ENCODE measurements around the gene ICAM5.
A peak's percentile ranks its signal among the peaks of the same experiment; 100 is the strongest.
"Not testable (repeated sequence)": the region's sequence is repeated elsewhere in the genome, so short reads cannot be mapped to it uniquely, and the experiment has no call there.

ICAM5 gene

GRCh38 chr19:10289836-10290356 lies at the start of gene ICAM5:
ICAM5 (plus strand) TSS chr19:10289952; CDS start chr19:10290044, 92 bp downstream.
- peak within 1 kb of the TSS; percentile 90 for H2AFZ ChIP-seq (ENCODE audit: low read depth, low read length, severe bottlenecking)
- peak within 1 kb of the TSS; percentile 66 for H3K27ac ChIP-seq (ENCODE audit: low read depth, low read length)
- H3K9ac ChIP-seq (ENCODE audit: low read length): peak within 1 kb of the TSS; percentile 62
- peak within 1 kb of the TSS; percentile 58 for H3K4me3 ChIP-seq (ENCODE audit: insufficient read depth, low read length, poor library complexity, severe bottlenecking)
- H3K9me2 ChIP-seq (replicated peaks; ENCODE audit: insufficient read depth, low read length): no peaks in the 10 kb centered on the region
- H3K27me3 ChIP-seq (ENCODE audit: low read length): no peaks in the 10 kb centered on the region
- H4K20me1 ChIP-seq (ENCODE audit: low read depth, low read length): no peaks in the 10 kb centered on the region
- H3K36me3 ChIP-seq (ENCODE audit: low read length): no peaks in the 10 kb centered on the region
- peaks cover 18% of the 10 kb centered on the region for H3F3A ChIP-seq (ENCODE audit: insufficient read depth)
- no peaks in the 10 kb centered on the region for H3K9me3 ChIP-seq (ENCODE audit: insufficient read depth, low read length)
- TF ChIP-seq EZH2phosphoT487 (conservative IDR thresholded peaks at IDR 0.05; ENCODE audit: low read length) (no peak), CTCF (IDR thresholded peaks at IDR 0.05; ENCODE audit: insufficient read depth, low read length, poor library complexity, severe bottlenecking) (no peak)
- peak within 1 kb of the TSS; percentile 80 for H3K4me2 ChIP-seq (ENCODE audit: low read depth, low read length, poor library complexity, severe bottlenecking)
- no peaks in the 10 kb centered on the region for H3K79me2 ChIP-seq (ENCODE audit: insufficient read depth, low read length)

- not testable (repeated sequence) for H3K9me3 ChIP-seq (ENCODE audit: insufficient read depth, low read length); H3K27me3 ChIP-seq (ENCODE audit: low read length); H2AFZ ChIP-seq (ENCODE audit: low read depth, low read length, severe bottlenecking); H3K36me3 ChIP-seq (ENCODE audit: low read length); H4K20me1 ChIP-seq (ENCODE audit: low read depth, low read length); H3K79me2 ChIP-seq (ENCODE audit: insufficient read depth, low read length); H3K9me2 ChIP-seq (replicated peaks; ENCODE audit: insufficient read depth, low read length)
- peak overlapping the region; percentile 100 for H3K27ac ChIP-seq (ENCODE audit: low read depth, low read length)
- peaks cover 93% of the 10 kb centered on the region for H3F3A ChIP-seq (ENCODE audit: insufficient read depth)
- H3K4me3 ChIP-seq (ENCODE audit: insufficient read depth, low read length, poor library complexity, severe bottlenecking): peak overlapping the region; percentile 13
- H3K9ac ChIP-seq (ENCODE audit: low read length): peak overlapping the region; percentile 58
- peak overlapping the region; percentile 53 for H3K4me2 ChIP-seq (ENCODE audit: low read depth, low read length, poor library complexity, severe bottlenecking)
Observed at GRCh38 chr19:10241826-10242449, 47.8 kb upstream of the ICAM5 start.

- no peaks in the 10 kb centered on the region for H4K20me1 ChIP-seq (ENCODE audit: low read depth, low read length)
- peak overlapping the region; percentile 100 for H3K27ac ChIP-seq (ENCODE audit: low read depth, low read length)
- TF ChIP-seq CTCF (IDR thresholded peaks at IDR 0.05; ENCODE audit: insufficient read depth, low read length, poor library complexity, severe bottlenecking) (no peak), EZH2phosphoT487 (conservative IDR thresholded peaks at IDR 0.05; ENCODE audit: low read length) (no peak)
- no peak overlapping the region for H2AFZ ChIP-seq (ENCODE audit: low read depth, low read length, severe bottlenecking)
- H3F3A ChIP-seq (ENCODE audit: insufficient read depth): peaks cover 91% of the 10 kb centered on the region
- peak overlapping the region; percentile 58 for H3K9ac ChIP-seq (ENCODE audit: low read length)
- H3K4me3 ChIP-seq (ENCODE audit: insufficient read depth, low read length, poor library complexity, severe bottlenecking): no peak overlapping the region
- H3K79me2 ChIP-seq (ENCODE audit: insufficient read depth, low read length): no peaks in the 10 kb centered on the region
- peaks cover 7% of the 10 kb centered on the region; the same call in 1 of the 2 replicates for H3K9me3 ChIP-seq (ENCODE audit: insufficient read depth, low read length)
- H3K9me2 ChIP-seq (replicated peaks; ENCODE audit: insufficient read depth, low read length): no peaks in the 10 kb centered on the region
- H3K36me3 ChIP-seq (ENCODE audit: low read length): no peaks in the 10 kb centered on the region
- H3K4me2 ChIP-seq (ENCODE audit: low read depth, low read length, poor library complexity, severe bottlenecking): peak overlapping the region; percentile 53
- no peaks in the 10 kb centered on the region for H3K27me3 ChIP-seq (ENCODE audit: low read length)
Observed at GRCh38 chr19:10243606-10244005, 46.1 kb upstream of the ICAM5 start.

Measured in SU-DHL-6 (cell line).